ENCODE results near the gene HDGFL1.

The HDGFL1 gene

GRCh38 chr6:22569281-22570184 lies at the start of gene HDGFL1:
HDGFL1 (plus strand) TSS chr6:22569566; CDS start chr6:22569576, 10 bp downstream.
- DNase-seq: no peak

- no peak for DNase-seq
Observed at GRCh38 chr6:22521035-22521434, 48.3 kb upstream of the HDGFL1 start.

- no peak for DNase-seq
Observed at GRCh38 chr6:22526736-22527135, 42.6 kb upstream of the HDGFL1 start.

GRCh38 chr6:22529866-22530265 lies 39.5 kb upstream of the HDGFL1 start:
- no peak for DNase-seq

GRCh38 chr6:22530506-22530905 lies 38.9 kb upstream of the HDGFL1 start:
- DNase-seq: no peak

GRCh38 chr6:22536122-22536521 lies 33.2 kb upstream of the HDGFL1 start:
- DNase-seq: no peak

- DNase-seq: no peak
Observed at GRCh38 chr6:22544476-22544875, 24.9 kb upstream of the HDGFL1 start.

GRCh38 chr6:22545051-22545450 lies 24.3 kb upstream of the HDGFL1 start:
- DNase-seq: no peak

GRCh38 chr6:22546236-22546635 lies 23.1 kb upstream of the HDGFL1 start:
- no peak for DNase-seq

GRCh38 chr6:22550971-22551670 lies 18.2 kb upstream of the HDGFL1 start:
- DNase-seq: no peak

- no peak for DNase-seq
Observed at GRCh38 chr6:22556266-22556665, 13.1 kb upstream of the HDGFL1 start.

GRCh38 chr6:22557007-22557406 lies 12.4 kb upstream of the HDGFL1 start:
- DNase-seq: no peak

GRCh38 chr6:22558288-22558882 lies 11.0 kb upstream of the HDGFL1 start:
- DNase-seq: no peak

- no peak for DNase-seq
Observed at GRCh38 chr6:22568854-22569253, 512 bp upstream of the HDGFL1 start.

GRCh38 chr6:22570185-22570551 lies 802 bp downstream of the HDGFL1 start:
- DNase-seq: no peak

- DNase-seq: no peak
Observed at GRCh38 chr6:22575190-22575589, 5.8 kb downstream of the HDGFL1 start.

- DNase-seq: no peak
Observed at GRCh38 chr6:22579439-22579838, 10.1 kb downstream of the HDGFL1 start.

GRCh38 chr6:22580337-22580736 lies 11.0 kb downstream of the HDGFL1 start:
- DNase-seq: no peak

- no peak for DNase-seq
Observed at GRCh38 chr6:22582417-22583205, 13.2 kb downstream of the HDGFL1 start.

- DNase-seq: no peak
Observed at GRCh38 chr6:22583230-22583629, 13.9 kb downstream of the HDGFL1 start.

- no peak for DNase-seq
Observed at GRCh38 chr6:22583927-22584326, 14.6 kb downstream of the HDGFL1 start.

GRCh38 chr6:22589118-22589517 lies 19.8 kb downstream of the HDGFL1 start:
- no peak for DNase-seq

- DNase-seq: no peak
Observed at GRCh38 chr6:22590423-22590822, 21.1 kb downstream of the HDGFL1 start.

Measured in DMS 273 treated with DMSO at 0.1 percent for 48 hours (cell line).